CD4-positive, alpha-beta T cell treated with Interleukin-4 for 4 hours (primary cell): ENCODE results near the gene HOXA3.

Source experiments
- DNase-seq: peaks from one replicate; pipeline ENCODE4 v3.0.0-alpha.2; 2020

The HOXA3 gene

GRCh38 chr7:27142580-27143022, 9.8 kb downstream of the HOXA3 start:
- no peak for DNase-seq

DNA sequence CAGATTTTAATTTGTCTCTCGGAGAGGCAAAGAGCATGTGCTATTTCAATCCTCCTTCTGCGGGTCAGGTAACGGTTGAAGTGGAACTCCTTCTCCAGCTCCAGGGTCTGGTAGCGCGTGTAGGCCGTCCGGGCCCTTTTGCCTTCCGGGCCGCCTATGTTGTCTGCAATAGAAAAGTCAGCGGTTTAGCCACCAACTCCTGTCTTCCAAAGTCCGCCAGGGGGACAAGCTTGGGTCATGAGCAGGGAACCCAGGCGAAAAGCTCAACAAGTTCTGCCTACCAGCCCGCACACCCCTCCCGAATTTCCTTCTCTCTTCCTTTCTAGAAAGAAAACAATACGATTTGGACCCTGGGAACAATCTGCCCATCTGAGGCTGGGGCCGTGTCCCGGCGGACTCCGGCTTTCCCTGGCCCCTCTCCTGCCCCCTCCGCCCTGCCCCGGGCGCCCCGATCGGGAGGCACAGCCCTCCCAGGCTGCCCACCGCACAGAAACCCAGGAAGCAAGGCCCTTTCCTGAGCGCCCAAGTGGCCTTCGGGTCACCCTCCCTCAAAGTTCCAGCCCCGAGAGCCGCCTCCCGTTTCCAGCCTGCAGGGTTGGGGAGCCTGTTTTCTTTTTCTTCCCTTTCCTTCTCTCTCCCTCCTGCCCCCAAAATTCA, 10.3 kb downstream of the HOXA3 start:
- no peak for DNase-seq

- no peak for DNase-seq
Observed at GRCh38 chr7:27141137-27141922, 11.1 kb downstream of the HOXA3 start.

DNA sequence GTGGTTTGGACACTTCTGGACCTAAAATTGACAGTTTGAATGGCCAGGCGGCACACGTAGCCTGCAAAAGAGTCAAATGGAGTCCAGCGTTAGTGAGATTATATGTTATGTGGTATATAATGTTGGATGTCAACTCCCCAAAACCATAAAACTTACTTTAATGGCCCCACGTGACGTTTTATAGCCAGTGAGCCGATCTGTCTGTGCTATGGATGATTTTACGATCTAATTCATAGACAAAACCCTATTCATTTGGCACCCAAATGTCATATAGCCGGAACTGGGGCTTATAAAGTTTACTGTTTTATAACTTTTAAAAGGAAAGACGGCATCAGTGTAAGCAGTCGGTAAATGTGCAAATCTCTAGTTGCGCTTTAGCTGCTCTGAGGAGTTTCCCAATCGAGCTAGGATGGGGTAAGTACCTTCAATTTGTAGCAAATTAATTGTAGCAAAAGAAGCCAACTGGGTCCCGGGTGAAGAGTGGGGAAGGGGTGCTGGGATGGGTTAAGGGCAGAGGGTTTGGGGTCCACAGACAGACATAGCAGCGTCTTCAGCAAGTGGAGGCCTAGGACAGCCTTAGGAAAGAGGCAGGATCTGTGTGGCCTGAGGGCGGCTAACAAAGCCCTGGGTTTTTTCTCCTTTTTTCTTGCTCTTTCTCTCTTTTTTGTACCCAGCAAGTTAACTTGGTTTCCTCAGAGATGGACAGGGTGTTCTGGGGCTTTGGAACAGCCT, 12.1 kb downstream of the HOXA3 start:
- DNase-seq: no peak

GRCh38 chr7:27139334-27140125, 12.9 kb downstream of the HOXA3 start:
- no peak for DNase-seq

DNA sequence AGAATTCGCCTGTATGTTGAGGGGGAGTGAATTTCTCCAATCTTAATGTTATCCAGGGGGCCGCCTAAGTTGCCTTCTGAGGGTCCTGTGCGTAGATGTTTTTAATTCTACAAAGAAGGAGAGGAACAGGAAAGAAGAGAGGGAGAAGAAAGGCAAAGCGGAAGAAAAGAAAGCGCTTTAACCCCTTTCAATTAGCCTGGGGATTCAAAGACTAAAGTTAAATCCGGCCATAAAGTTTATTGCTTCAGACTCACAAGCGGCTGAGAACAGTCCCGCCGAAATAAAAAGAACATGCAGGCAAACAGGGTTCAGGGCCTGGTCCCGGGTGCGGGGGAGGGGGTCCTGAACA, 13.4 kb downstream of the HOXA3 start:
- DNase-seq: no peak

- no peak for DNase-seq
Observed at GRCh38 chr7:27138472-27138871, 13.9 kb downstream of the HOXA3 start.

GRCh38 chr7:27137640-27138315, 14.6 kb downstream of the HOXA3 start:
- DNase-seq: no peak

DNA sequence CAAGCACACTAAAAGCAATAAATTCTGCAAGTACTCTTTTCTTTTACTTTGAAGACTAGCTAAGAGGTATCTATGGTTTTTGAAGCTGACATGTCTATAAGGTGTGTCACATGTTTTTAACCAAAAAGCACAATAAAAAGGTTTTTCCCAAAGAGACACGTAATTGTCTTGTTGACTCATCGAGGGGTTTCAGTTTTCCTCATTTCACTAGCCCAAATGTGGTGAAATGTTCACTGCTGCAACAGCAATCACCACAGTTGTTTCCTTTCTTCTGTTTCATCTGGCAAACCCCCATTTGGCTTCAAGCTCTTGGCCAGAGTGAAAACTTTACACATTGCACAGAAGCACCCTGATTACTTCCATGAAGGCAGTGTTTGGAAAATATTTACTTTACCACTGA, 18.0 kb downstream of the HOXA3 start:
- DNase-seq: no peak

- DNase-seq: no peak
Observed at GRCh38 chr7:27133409-27134231, 18.8 kb downstream of the HOXA3 start.

- DNase-seq: no peak
Observed at GRCh38 chr7:27132978-27133377, 19.4 kb downstream of the HOXA3 start.

GRCh38 chr7:27132214-27132613, 20.2 kb downstream of the HOXA3 start:
- no peak for DNase-seq

DNA sequence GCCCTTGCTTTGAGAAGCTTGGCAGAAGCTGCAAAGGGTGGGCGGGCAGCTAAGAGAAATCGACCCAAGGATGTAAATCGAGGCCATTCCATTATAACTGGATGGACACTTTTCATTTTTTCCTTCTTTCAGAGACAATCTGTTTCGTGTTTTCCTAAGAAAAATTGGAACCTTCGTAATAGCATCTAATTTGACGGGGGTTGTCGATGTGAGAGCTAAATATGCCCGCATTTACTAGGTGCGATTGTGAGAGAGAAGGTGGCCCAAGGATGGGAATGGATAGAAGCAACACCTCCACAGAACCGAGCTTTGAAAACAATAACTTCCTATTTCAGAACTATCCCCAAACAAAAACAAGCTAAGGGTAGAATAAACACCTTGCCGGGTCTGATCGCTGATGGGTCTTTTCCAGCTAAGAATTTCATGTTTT, 21.0 kb downstream of the HOXA3 start:
- no peak for DNase-seq

DNA sequence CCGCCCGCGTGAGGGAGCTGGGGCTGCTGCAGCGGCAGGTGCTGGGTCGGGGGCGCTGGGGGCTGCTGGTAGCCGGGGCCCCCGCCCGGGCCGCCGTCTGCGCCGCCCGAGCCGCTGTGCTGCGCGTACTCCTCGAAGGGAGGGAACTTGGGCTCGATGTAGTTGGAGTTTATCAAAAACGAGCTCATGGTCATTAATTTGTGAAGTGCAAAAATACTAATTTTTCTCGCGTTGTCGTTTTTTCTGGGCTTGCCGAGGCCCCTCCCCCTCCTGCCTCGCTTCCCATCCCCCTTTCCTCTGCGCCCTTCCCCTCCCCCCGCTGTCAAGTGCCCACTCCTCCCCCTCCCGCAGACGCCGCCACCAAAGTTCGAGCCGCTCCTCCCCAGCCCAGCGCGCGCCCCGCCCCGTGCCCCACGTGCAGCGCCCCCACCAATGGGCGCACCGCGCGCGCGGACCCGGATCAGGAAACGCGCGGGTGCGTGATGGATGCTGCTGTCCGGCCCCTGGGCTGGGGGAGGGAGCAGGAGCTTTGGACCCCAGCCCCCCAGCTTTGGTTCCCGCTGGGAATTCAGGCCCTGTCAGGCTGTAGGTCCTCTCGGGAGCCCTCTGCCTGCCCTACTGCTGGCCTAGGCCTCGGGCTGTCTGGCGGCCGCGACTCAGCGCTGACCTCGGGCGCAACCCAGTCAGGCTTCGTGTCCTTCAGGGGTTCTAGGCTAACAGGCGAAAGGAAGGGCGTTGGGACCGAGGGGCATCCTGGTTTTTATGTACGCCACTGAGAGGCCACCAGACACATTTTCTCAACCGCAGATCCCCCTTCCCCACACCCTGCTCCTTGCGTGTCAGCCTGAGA, 21.6 kb downstream of the HOXA3 start, which contains the start of gene HOXA4:
HOXA4 (minus strand) TSS at position 218 of the 850 bp plus-strand sequence; CDS start at position 194, 24 bp downstream.
- DNase-seq: peak; percentile 68

- no peak for DNase-seq
Observed at GRCh38 chr7:27129729-27130539, 22.4 kb downstream of the HOXA3 start.

GRCh38 chr7:27128776-27129728, 23.3 kb downstream of the HOXA3 start:
- DNase-seq: no peak

DNA sequence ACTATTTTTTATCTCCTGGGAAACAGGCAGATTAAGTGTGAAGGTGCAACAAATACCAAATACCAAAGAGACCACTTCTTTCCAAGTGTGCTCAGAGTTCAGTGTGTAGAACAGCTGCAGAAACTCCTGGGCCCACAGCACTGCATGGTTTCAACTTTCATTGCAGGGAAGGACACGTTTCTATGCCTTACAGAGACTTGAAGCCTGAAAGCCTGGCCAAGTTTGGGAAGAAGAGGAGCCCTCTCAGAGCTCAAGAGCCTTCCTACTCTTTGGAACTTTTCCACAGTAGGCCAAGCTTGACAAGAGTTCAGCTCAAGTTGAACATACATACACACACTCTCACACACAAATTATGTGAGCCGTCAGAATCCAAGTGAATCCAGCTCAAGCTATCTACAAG, 24.3 kb downstream of the HOXA3 start:
- DNase-seq: no peak
